Measurements from ENCODE around the gene STIL.

GRCh38 chr1:47230692-47231300 lies 83.2 kb downstream of the STIL start:
- no peak for TF ChIP-seq CTCF (IDR thresholded peaks at IDR 0.05; ENCODE audit: low read length)
- TF ChIP-seq EZH2 (IDR thresholded peaks at IDR 0.05; ENCODE audit: borderline replicate concordance, low read length): no peak

Measured in OCI-LY1 (cell line).